Measurements from ENCODE around the gene ARSA. TPM values are rescaled to one million over a fixed set of nuclear protein-coding genes. Genes with fewer than 3 reads are reported as not detected.
A peak's percentile ranks its signal among the peaks of the same experiment; 100 is the strongest.
"Not testable (repeated sequence)": the region's sequence is repeated elsewhere in the genome, so short reads cannot be mapped to it uniquely, and the experiment has no call there.

Gene ARSA
- total RNA-seq, 4 donors from 2014 or later = 81.2 to 253 (median 99.1) TPM

- no peaks in the 10 kb centered on the region for H3K36me3 ChIP-seq
- peak overlapping the region; percentile 85 to 94 (median 86) for H3K27ac ChIP-seq
- peak; percentile 65 for DNase-seq
- TF ChIP-seq EP300 (IDR thresholded peaks at IDR 0.05; ENCODE audit: low read depth) (no peak), CTCF (IDR thresholded peaks at IDR 0.05) (peak in 3 of 5 experiments; percentile 16 to 37 (median 28))
- peak overlapping the region in 3 of 4 donors; percentile 2 to 22 (median 12) for H3K4me3 ChIP-seq
- H3K4me1 ChIP-seq = peaks cover 4 to 36% (median 31%) of the 10 kb centered on the region in 4 donors
- in situ Hi-C loops (cut with MboI; ENCODE audit: low pct_ligation_motif_present in 1 of 4, low pct_unique_long_range_greater_than_20kb in 1 of 4, low sequenced_read_pairs in 3 of 4) = no loop called here
- 2 to 15% methylated on average over 11 to 18 of the region's 18 CpGs for WGBS, 2 donors (ENCODE audit: low coverage in 1 of 2)
- no peaks in the 10 kb centered on the region for H3K9me3 ChIP-seq
- intact Hi-C loops (cut with DNase I; ENCODE audit: low total_unique reads) = no loop called here
- no peaks in the 10 kb centered on the region for H3K27me3 ChIP-seq
Observed at GRCh38 chr22:50621948-50622722, 5.8 kb downstream of the ARSA start.

GRCh38 chr22:50621356-50621880 is 6.5 kb downstream of the ARSA start:
- Histone ChIP-seq H3K4me1 (peaks cover 4 to 29% (median 25%) of the 10 kb centered on the region in 4 donors), H3K4me3 (peak overlapping the region in 2 of 4 donors; percentile 12 to 43), H3K36me3 (no peaks in the 10 kb centered on the region), H3K27ac (peak overlapping the region; percentile 85 to 94 (median 86)), H3K27me3 (no peaks in the 10 kb centered on the region), H3K9me3 (no peaks in the 10 kb centered on the region)
- 10% methylated on average over 2 to 10 of the region's 10 CpGs for WGBS, 2 donors (ENCODE audit: low coverage in 1 of 2)
- in situ Hi-C loops (cut with MboI; ENCODE audit: low pct_ligation_motif_present in 1 of 4, low pct_unique_long_range_greater_than_20kb in 1 of 4, low sequenced_read_pairs in 3 of 4) = no loop called here
- DNase-seq = peak; percentile 44
- intact Hi-C loops (cut with DNase I; ENCODE audit: low total_unique reads) = no loop called here
- peak in 2 of 3 donors; percentile 19 to 37 for TF ChIP-seq POLR2AphosphoS5 (IDR thresholded peaks at IDR 0.05)
- no peak for TF ChIP-seq EP300 (IDR thresholded peaks at IDR 0.05; ENCODE audit: low read depth)
- TF ChIP-seq POLR2A (IDR thresholded peaks at IDR 0.05) = peak; percentile 18

- Histone ChIP-seq H3K27me3 (no peaks in the 10 kb centered on the region), H3K36me3 (no peaks in the 10 kb centered on the region), H3K4me1 (peaks cover 4 to 29% (median 25%) of the 10 kb centered on the region in 4 donors), H3K9me3 (no peaks in the 10 kb centered on the region), H3K4me3 (peak overlapping the region in 2 of 4 donors; percentile 27 to 43), H3K27ac (peak overlapping the region; percentile 85 to 94 (median 86))
- intact Hi-C loops (cut with DNase I; ENCODE audit: low total_unique reads) = no loop called here
- in situ Hi-C loops (cut with MboI; ENCODE audit: low pct_ligation_motif_present in 1 of 4, low pct_unique_long_range_greater_than_20kb in 1 of 4, low sequenced_read_pairs in 3 of 4) = no loop called here
- WGBS, 2 donors (ENCODE audit: low coverage in 1 of 2) = 0 to 9% methylated on average over 5 to 25 of the region's 25 CpGs
- DNase-seq = peak; percentile 89
- TF ChIP-seq CTCF (IDR thresholded peaks at IDR 0.05) (peak in 2 of 5 experiments; percentile 89 to 95), POLR2A (IDR thresholded peaks at IDR 0.05) (no peak)
Observed at GRCh38 chr22:50620593-50621355, 7.2 kb downstream of the ARSA start.

DNA sequence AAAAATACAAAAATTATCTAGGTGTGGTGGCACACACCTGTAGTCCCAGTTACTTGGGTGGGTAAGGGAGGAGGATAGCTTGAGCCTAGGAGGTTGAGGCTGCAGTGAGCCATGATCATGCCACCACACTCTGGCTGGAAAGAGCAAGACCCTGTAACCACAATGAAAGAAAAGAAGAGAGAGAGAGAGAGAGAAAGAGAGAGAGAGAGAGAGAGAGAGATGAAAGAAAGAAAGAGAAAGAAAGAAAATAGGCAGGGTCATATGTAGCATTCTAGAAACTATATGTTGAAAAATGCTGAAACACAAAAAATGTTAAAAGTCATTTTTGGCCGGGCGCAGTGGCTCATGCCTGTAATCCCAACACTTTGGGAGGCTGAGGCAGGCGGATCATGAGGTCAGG is 13.7 kb downstream of the ARSA start:
- intact Hi-C loops (cut with DNase I; ENCODE audit: low total_unique reads); in situ Hi-C loops (cut with MboI; ENCODE audit: low pct_ligation_motif_present in 1 of 4, low pct_unique_long_range_greater_than_20kb in 1 of 4, low sequenced_read_pairs in 3 of 4); H3K36me3 ChIP-seq; H3K4me3 ChIP-seq; H3K9me3 ChIP-seq: not testable (repeated sequence)
- 77 to 100% methylated on average over 2 to 3 of the region's 3 CpGs for WGBS, 2 donors (ENCODE audit: low coverage in 1 of 2)
- peak; percentile 1 for DNase-seq
- H3K27ac ChIP-seq = peak overlapping the region in 2 of 4 donors; percentile 78 to 82
- H3K27me3 ChIP-seq = peaks cover 11% of the 10 kb centered on the region
- H3K4me1 ChIP-seq = peaks cover 6 to 14% (median 9%) of the 10 kb centered on the region in 4 donors

All from transverse colon (tissue), 4 donors.